Left kidney (tissue), 2 donors: ENCODE measurements around the gene TBC1D5. TPM values are rescaled to one million over a fixed set of nuclear protein-coding genes. Genes with fewer than 3 reads are reported as not detected.
"Not testable (repeated sequence)": the region's sequence is repeated elsewhere in the genome, so short reads cannot be mapped to it uniquely, and the experiment has no call there.

Experiments
- DNase-seq: peaks from one replicate; pipeline ENCODE4 v3.0.0-alpha.2; 2013
- polyA plus RNA-seq: library from polyadenylated mRNA; unstranded; fragments of 120-200 nt; gene quantifications from one replicate; pipeline ENCODE4 v1.2.1, GENCODE V29; 2013; ENCODE audit not compliant: insufficient read length

The TBC1D5 gene
- polyA plus RNA-seq, 1 donor, result 52.2 TPM

DNA sequence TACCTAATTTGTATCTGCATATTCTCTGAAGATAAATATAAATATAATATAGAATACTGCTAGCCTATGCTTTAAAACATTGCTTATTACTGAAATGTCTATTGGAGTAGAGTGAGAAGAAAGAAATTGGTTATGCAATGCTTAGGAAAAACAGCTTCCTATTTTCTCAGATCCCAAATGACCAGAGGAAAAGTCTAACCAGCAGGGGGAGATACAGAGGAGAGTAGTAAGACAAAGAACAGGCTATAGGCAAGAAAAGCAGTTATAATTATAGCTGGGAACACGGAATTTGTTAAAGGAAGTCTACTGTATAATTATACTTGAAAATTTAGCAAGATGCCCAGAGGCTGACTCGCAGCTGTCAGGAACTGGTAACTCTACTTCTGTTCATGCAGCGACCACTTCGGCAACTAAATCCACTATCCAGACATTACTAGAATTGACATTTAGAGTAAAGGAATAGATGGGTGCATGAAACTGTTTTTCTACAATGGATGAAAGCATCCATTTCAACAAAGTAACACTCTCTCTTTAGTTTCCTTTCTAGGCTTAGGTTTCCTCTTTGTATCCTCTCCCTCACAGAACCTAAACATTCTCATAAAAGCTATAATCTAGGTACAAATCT lies 97.2 kb downstream of the TBC1D5 start:
- DNase-seq, result peak; percentile 61

DNA sequence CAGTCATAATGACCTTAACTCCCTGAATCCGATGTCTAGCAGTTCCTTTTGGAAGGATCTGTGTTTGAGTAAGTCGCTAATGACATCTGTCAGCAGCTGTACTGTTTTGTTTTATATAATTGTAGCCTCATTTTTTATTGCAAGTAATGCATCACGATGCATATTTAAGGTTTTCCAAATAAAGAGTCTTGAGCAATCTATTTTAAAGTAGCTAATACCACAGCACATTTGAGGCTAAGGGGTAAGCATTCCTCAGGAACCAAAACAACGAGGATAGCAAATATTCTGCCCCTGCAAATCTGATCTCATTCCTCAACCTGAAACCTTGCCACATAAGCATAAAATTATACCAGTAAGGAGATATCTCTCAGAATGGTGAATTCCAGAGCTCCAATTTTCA lies 98.7 kb downstream of the TBC1D5 start:
- DNase-seq, result no peak

DNA sequence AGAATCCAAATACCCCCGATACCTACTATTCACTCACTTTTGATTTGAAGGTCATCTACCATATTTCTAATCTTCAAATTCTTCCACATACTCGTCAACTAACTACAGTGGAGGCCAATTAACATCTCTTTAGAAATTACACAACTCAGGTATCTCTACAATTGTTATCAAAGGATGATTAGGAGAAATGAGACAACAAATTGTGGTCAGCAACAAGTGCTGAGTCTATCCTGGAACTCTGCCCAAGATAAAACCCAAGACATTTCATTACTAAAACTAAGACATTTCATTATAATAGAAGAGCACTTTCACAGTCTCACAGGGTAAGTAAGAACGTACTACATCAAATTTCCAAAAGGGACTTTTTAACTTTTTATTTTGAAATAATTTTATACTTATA lies 100.0 kb downstream of the TBC1D5 start:
- DNase-seq, result no peak

DNA sequence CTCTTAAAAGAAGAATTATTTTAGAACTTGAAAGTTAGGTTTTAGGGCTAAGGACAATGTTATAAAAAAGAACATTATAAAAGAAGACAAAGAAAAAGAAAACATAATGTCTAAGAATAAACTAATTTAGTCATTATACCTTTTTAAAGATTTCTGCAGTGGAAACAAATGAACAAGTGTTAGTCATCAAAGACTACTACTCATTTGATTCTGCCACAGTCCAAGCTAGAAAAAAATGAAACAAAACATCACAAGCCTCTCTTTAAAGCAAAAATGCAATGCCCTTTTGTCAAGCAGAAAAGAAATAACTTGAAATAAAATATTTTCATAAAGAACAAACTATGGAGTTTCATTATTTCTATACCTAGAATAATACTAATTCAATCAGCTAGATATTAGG lies 102.0 kb downstream of the TBC1D5 start:
- DNase-seq, result no peak

DNA sequence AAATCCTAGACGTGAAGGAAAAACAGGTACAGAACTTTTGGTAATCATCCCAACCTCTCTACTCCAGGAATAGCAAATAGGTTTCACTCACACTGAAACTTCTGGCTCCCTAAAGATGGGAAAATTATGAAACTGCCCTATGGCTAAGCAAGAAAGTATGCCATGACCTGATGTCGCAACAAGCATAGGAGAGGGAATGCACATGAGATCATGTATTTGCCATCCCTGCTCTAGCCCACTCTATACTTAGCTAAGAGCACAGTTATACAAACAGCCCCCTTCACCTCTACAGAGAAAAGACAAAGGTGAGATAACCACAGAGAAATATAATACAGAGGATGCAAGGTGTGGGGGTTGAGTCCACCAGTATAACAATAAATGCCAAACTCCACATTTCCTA lies 102.7 kb downstream of the TBC1D5 start:
- no peak for DNase-seq

DNA sequence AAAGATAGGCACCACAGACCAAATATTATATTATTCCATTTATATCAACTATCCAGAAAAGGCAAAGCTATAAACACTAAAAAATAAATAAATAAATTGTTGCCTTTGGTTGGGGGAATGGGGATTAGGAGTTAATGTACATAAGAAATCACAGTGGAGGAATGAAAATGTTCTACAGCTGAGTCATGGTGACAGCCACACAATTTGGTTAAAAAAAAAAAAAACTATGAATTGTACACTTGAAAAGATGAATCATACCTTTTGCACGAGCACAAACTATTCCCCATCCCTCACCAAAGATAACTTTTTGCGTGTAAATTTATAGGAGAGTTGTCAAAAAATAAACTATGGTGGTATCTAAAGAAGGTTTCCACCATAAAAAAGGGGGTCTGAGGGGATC lies 103.2 kb downstream of the TBC1D5 start:
- DNase-seq, result no peak

DNA sequence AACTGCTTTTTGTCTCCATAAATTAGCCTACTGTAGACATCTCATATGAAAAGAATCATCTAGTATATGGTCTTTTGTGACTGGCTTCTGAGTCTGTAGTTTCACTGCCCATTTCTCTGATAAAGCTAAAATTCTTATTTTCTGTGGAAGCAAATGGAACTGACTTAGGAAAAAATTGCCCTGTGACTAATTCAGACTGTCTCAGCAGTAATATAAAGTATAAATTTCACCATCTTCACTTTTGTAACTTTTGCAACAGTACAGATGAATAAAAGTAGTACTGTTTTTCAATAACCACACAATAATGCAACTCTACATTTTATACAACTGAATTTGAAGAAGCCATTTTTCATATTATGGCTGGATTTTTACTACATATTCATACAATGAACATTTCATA lies 104.1 kb downstream of the TBC1D5 start:
- DNase-seq, result no peak

DNA sequence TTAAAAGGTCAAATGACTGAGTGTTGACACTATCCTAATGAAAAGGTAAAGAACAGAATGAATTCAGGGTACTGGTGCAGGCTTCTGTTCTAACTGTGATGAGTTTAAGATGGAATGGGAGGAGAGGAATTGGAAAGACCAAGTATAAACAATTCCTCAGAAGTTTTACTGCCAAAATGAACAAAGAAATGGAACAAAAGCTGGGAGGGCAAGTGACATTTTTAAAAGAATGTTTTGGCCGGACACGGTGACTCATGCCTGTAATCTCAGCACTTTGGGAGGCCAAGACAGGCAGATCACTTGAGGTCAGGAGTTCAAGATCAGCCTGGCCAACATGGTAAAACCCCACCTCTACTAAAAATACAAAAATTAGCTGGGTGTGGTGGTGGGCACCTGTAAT lies 106.8 kb downstream of the TBC1D5 start:
- DNase-seq, result not testable (repeated sequence)

DNA sequence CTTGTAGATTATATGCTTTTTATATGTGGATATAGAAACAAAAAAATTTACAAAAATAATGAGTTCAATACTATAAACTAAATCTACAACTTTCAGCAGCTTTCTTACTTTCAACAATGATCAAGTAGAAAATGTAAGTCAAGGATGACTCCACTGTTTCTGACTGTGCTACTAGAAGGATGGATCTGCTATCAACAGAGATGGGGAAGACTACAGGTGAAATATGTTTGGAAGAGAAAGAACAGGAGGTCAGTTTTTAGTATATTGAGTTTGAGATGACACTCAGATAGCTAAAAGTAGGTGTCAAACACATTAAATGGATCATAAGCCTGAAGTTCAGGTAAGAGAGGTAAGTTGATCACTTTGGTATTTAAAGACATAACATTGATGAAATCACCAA lies 107.5 kb downstream of the TBC1D5 start:
- no peak for DNase-seq

DNA sequence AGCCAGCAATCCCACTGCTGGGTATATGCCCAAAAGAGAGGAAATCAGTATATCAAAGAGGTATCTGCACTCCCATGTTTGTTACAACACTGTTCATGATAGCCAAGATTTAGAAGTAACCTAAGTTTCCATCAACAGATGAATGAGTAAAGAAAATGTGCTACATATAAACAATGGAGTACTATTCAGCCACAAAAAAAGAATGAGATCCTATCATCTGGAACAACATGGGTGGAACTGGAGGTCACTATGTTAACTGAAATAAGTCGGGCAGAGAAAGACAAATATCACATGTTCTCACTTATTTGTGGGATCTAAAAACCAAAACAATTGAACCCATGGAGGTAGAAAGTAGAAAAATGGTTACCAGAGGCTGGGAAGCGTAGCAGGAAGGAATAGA lies 108.2 kb downstream of the TBC1D5 start:
- DNase-seq, result no peak

DNA sequence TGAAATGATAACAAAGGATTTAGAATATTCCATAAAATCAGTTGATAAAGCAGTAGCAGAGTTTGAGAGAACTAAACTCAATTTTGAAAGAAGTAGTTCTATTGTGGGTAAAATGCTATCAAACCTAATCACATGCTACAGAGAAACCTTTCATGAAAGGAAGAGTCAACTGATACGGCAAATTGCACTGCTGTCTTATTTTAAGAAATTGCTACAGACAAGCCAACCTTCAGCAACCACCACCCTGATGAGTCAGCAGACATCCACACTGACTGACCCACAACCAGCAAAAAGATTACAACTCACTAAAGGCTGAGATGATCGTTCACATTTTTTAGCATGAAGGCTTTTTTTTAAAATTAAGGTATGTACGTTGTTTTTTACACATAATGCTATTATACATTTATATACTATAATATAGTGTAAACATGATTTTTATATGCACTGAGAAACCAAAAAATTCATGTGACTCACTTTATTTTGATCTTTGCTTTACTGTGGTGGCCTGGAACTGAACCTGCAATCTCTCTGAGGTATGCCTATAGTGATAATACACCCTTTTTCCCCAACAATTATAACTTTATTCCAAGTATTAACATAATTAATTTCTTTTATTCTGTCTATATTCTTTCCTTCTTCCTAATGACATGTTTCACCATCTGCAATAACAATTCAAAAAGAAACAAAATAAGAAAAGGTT lies 109.9 kb downstream of the TBC1D5 start:
- DNase-seq, result no peak

DNA sequence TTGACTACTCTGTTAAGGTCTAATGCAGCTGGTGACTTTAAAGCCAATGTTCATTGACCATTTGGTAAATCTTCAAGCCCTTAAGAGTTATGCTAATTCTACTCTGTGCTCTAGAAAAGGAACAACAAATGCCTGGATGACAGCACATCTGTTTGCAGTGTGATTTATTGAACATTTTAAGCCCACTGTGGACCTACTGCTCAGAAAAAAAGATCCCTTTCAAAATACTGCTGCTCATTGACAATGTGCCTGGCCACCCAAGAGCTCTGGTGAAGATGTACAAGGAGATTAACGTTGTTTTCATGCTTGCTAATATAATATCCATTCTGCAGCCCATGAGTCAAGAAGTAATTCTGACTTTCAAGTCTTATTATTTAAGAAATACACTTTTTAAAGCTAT lies 110.8 kb downstream of the TBC1D5 start:
- DNase-seq, result no peak

DNA sequence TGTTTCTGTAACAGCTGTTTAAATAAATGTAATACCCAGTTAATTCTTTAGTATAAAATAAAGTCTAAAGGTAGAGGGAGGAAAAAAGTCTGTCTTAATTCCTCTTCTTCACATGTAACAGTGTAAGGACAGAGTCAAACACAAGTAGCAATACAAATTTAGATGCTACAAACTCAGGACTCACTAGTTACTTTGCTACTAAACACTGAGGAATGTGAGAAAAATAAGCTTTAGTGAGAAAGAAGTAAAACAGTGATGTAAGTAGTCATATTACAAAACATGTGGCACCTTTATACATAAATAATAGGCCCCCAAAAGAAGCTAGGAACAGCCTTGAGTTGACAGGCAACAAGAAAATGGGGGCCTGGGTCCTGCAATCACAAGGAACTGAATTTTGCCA lies 113.0 kb downstream of the TBC1D5 start:
- no peak for DNase-seq

DNA sequence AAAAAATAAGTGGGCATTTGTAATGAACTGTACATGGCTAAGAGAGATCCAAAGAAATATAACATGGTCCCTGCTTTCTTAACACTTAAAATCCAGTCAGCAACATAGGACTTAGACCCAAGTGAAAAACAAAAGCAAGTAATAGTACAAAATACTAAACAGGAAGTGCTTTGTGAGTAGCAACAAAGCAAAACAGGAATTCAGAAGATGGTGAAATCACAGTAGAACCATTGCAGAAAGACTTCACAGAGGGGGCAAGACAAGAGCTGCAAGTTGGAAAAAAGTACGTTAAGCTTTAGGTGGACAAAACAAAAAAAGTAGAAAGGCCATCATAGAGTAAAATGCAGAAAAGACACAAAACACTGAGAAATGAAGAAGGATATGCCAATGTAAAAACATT lies 116.0 kb downstream of the TBC1D5 start:
- no peak for DNase-seq

DNA sequence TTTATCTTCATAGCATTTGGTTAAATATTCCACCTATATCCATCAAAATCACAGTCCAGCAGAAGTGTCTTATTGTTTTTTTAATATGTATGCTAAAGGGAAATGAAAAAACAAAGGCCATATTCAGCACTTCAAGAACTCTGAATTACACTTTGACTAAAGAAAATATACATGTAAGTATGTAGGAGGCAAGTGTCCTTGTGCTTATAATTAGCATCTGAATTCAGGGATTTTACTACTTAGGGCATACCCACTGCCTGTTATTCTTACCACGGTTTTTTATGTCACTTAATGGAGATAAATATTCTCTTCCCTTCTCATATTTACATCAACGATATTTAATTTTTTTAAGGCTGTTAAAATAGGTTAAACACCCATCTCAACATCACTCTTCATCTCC lies 117.3 kb downstream of the TBC1D5 start:
- DNase-seq, result no peak

DNA sequence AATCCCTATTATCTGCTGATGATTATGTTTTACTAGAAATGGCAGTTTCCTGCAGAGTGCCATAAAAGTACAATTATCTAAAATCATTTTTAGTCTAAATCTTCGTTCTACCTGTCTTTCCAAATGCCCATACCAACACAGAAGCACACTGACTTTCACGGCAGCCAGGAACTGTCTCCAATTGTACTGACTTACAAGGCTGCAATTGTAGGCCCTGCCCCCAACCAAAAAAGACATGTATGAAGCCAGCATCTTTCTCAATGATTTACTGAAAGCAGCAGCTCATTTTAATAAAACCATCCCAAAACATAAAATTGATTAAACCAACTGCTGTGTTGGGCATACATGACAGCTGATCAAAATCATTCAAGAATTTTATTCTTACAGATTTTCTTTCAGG lies 119.0 kb downstream of the TBC1D5 start:
- no peak for DNase-seq

DNA sequence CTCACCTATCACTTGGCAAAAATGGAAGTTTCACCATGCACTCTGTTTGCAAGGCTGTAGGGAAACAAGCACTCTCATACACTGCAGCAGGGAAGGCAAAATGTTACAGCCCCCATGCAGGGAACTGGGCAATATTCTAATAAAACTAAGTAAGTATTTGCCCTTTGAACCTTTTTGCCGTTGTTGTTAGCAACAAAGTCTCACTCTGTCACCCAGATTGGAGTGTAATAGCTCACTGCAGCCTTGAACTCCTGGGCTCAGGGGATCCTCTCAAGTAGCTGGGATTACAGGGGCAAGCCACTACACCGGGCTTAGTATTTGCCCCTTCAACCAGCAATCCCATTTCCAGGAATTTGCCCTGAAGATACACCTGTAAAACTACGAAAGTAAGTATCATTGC lies 122.5 kb downstream of the TBC1D5 start:
- no peak for DNase-seq

DNA sequence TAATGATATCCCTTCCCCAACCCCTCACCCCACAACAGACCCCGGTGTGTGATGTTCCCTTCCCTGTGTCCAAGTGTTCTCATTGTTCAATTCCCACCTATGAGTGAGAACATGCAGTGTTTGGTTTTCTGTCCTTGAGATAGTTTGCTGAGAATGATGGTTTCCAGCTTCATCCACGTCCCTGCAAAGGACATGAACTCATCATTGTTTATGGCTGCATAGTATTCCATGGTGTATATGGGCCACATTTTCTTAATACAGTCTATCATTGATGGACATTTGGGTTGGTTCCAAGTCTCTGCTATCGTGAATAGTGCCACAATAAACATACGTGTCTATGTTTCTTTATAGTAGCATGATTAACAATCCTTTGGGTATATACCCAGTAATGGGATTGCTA lies 129.4 kb downstream of the TBC1D5 start:
- not testable (repeated sequence) for DNase-seq

DNA sequence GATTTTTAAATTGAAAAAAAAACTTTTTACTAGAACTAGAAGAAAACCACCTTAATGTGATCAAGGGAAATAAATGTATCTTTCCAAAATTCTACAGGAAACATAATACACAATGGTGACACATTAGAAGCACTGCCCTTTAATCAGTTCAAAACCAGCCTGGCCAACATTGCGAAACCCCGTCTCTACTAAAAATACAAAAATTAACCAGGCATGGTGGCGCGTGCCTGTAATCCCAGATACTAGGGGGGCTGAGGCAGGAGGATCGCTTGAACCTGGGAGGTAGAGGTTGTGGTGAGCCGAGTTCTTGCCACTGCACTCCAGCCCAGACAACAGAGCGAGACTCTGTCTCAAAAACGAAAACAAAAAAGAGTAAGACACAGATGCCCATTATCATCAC lies 134.5 kb downstream of the TBC1D5 start:
- no peak for DNase-seq

DNA sequence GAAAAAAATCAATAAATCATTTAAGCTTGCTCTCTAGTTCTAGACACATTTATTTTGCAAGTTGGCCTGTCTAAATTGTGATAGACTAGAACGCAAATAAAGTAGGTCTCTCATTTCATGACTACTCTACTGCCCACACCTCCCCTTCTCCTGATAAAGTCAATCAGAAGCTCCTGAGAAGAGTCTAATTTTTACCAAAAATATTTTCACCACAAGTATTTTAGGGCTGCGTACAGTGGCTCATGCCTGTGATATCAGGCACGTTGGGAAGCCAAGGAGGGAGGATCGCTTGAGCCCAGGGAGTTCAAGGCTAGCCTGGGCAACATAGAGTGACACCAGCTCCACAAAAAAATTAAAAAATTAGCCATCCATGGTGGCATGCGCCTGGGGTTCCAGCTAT lies 136.5 kb downstream of the TBC1D5 start:
- no peak for DNase-seq

DNA sequence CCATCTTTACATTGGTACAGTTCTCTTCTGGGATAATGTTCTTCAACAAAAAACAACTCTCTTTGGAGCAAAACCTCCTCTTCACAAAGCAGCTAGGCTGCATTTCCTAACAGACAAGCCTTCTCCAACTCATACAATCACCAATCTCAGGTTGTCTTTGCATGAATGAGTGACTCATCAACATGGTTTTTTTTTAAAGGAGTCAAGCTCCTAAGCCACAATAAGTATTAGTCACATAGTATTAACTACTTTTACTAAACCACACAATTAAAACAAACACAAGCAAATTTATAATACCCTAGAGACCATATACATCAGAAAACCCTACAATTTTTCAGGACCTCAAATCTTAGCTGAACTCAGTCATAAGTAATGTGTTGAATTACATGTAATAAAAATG lies 137.4 kb downstream of the TBC1D5 start:
- DNase-seq, result no peak

DNA sequence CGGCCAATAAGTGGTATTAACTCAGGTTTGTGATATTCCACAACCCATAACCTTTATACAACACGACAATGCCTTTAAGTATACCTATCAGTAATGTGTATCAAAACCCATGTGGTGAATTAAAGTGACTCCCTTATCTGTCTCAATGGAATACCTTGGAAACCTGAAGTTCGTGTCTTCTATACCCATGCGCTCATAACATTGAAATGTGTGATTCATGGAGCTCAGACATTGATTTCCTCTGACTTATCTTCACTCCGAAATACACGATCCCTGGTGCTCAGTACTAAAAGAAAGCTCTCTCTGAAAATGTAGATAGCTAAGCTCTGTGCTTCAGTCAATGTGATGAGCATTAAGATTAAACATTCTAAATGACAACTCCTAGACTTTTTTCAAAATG lies 140.3 kb downstream of the TBC1D5 start:
- no peak for DNase-seq

DNA sequence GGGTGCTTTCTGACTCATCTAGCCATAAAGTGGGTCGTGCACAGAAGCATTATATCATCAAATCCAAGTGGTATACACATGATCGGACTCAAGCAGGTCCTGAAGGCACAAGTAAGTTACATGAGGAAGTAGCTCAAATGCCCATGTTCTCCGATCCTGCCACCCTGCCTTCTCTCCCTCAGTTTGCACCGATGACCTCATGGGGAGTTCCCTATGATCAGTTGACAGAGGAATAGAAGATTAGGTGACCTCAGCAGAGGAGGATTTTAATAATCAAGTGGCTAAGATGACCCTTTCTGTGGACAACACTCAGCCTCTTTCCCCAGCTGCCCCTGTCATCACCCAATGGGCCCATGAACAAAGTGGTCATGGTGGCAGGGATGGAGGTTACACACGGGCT lies 149.5 kb downstream of the TBC1D5 start:
- DNase-seq, result no peak

DNA sequence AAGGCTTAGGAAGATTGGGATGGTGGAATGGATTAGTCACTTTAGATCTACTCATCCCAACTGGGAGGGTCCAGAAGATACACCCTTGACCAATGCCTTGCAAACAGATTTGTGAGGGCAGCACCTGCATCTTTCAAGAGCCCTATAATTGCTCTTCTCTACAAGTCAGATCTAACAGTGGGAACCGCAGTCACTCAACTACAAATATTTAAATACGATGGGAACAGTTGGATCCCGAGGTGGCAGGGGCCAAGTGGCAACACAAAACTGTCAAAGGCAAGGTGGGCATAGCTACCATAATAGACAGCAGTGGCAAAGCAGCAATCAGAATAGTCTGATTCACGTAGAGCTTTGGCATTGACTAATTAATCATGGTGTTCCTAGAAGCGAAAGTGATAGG lies 152.0 kb downstream of the TBC1D5 start:
- no peak for DNase-seq
